Keratinocyte (primary cell): ENCODE results near the gene TFPI2. TPM values are rescaled to one million over a fixed set of nuclear protein-coding genes. Genes with fewer than 3 reads are reported as not detected.

Experiments
- DNase-seq: peaks from one replicate; pipeline ENCODE4 v3.0.0-alpha.2; 2011; ENCODE audit warnings: low read depth, missing footprints, low spot score
- FAIRE-seq: peaks from 2 replicates; lab custom pipeline; 2011; peaks lifted over from hg19 to GRCh38; lab: Jason Lieb, UNC
- H2AFZ ChIP-seq: 2 replicates; pipeline ENCODE4 v1.6.0; 2012; ENCODE audit warnings: low read length, control low read depth, inconsistent platforms; ENCODE audit not compliant: control insufficient read depth
- H3K27ac ChIP-seq: 2 replicates; pipeline ENCODE4 v1.5.1; 2011; ENCODE audit warnings: low read length; ENCODE audit not compliant: control insufficient read depth, insufficient read depth
- H3K27me3 ChIP-seq: 3 replicates; pipeline ENCODE4 v1.6.0; 2011; ENCODE audit warnings: low read length; ENCODE audit not compliant: control insufficient read depth, insufficient read depth; ENCODE audit errors: extremely low read depth
- H3K36me3 ChIP-seq, 2 experiments: 2 replicates in 1 of 2; 3 replicates in 1 of 2; pipeline ENCODE4 v1.5.1; 2011; ENCODE audit warnings: low read length in 2 of 2, mild to moderate bottlenecking in 1 of 2; ENCODE audit not compliant: control insufficient read depth in 2 of 2, insufficient read depth in 2 of 2; ENCODE audit errors: extremely low read depth in 1 of 2
- H3K4me1 ChIP-seq: 3 replicates; pipeline ENCODE4 v1.5.1; 2011; ENCODE audit warnings: low read length; ENCODE audit not compliant: control insufficient read depth, insufficient read depth; ENCODE audit errors: extremely low read depth
- H3K4me2 ChIP-seq: 3 replicates; pipeline ENCODE4 v1.6.0; 2011; ENCODE audit warnings: low read depth, low read length; ENCODE audit not compliant: control insufficient read depth, insufficient read depth; ENCODE audit errors: extremely low read depth
- H3K4me3 ChIP-seq, 3 experiments: fragments of 200-600 bp in 1 of 3; sonication (generic) in 1 of 3; 2 replicates in 2 of 3; 3 replicates in 1 of 3; pipeline ENCODE4 v1.5.1; 2011 to 2016; ENCODE audit warnings: low read length in 3 of 3, mild to moderate bottlenecking in 3 of 3, control low read depth in 2 of 3, inconsistent platforms in 1 of 3, low read depth in 1 of 3, mixed read lengths in 1 of 3, mixed run types in 1 of 3, moderate library complexity in 1 of 3; ENCODE audit not compliant: control insufficient read depth in 2 of 3, insufficient read depth in 2 of 3; ENCODE audit errors: extremely low read depth in 1 of 3
- H3K79me2 ChIP-seq: 2 replicates; pipeline ENCODE4 v1.6.0; 2012; ENCODE audit warnings: low read length; ENCODE audit not compliant: control insufficient read depth, insufficient read depth
- H3K9ac ChIP-seq: 3 replicates; pipeline ENCODE4 v1.6.0; 2011; ENCODE audit warnings: low read length; ENCODE audit not compliant: control insufficient read depth, insufficient read depth; ENCODE audit errors: extremely low read depth
- H3K9me1 ChIP-seq: 3 replicates; pipeline ENCODE4 v1.6.0; 2011; ENCODE audit warnings: low read length; ENCODE audit not compliant: control insufficient read depth, insufficient read depth; ENCODE audit errors: extremely low read depth
- H3K9me3 ChIP-seq: 2 replicates; pipeline ENCODE4 v1.5.1; 2012; ENCODE audit warnings: low read depth, low read length; ENCODE audit not compliant: control insufficient read depth
- H4K20me1 ChIP-seq: 3 replicates; pipeline ENCODE4 v1.6.0; 2011; ENCODE audit warnings: low read length; ENCODE audit not compliant: control insufficient read depth, insufficient read depth; ENCODE audit errors: extremely low read depth
- EZH2 ChIP-seq: IDR thresholded peaks from one replicate; pipeline ENCODE4 v1.6.1; 2012; ENCODE audit warnings: inconsistent platforms, mild to moderate bottlenecking, low read length, moderate library complexity
- dilution Hi-C: fragments of 300-500 bp; cut with MboI; formaldehyde crosslinking; loops from one replicate; pipeline ENCODE4 v1.7.0; 2020; ENCODE audit warnings: low sequenced_read_pairs; ENCODE audit not compliant: extremely low pct_ligation_motif_present
- polyA plus RNA-seq, 5 experiments: library from polyadenylated mRNA; depleted of rRNA in 3 of 5; stranded (reverse) in 3 of 5; stranded (forward) in 1 of 5; unstranded in 1 of 5; fragments of >200 nt; gene quantifications; 1 replicate in 1 of 5; 2 replicates in 3 of 5; 3 replicates in 1 of 5; pipeline versions ENCODE4 v1.2.1 to v1.2.3, GENCODE V29; 2011 to 2012; ENCODE audit warnings: missing spikeins in 2 of 5, low read depth in 1 of 5, low replicate concordance in 1 of 5
- TF ChIP-seq, protein P1 (sequence below), 3 experiments: IDR thresholded peaks in 1 of 3; conservative IDR thresholded peaks in 1 of 3; optimal IDR thresholded peaks in 1 of 3; 2 replicates in 2 of 3; 3 replicates in 1 of 3; pipeline versions ENCODE3 to v1.5.1; 2011; ENCODE audit warnings: low read length in 3 of 3, mild to moderate bottlenecking in 3 of 3, moderate library complexity in 2 of 3, control low read depth in 1 of 3, inconsistent platforms in 1 of 3; ENCODE audit not compliant: insufficient read depth in 2 of 3; ENCODE audit errors: extremely low read depth in 1 of 3

The TFPI2 gene
- polyA plus RNA-seq, 1 donor (not counting 4 experiments of a cell fraction or from before 2014, with no cell fraction given) = 87.2 TPM

DNA sequence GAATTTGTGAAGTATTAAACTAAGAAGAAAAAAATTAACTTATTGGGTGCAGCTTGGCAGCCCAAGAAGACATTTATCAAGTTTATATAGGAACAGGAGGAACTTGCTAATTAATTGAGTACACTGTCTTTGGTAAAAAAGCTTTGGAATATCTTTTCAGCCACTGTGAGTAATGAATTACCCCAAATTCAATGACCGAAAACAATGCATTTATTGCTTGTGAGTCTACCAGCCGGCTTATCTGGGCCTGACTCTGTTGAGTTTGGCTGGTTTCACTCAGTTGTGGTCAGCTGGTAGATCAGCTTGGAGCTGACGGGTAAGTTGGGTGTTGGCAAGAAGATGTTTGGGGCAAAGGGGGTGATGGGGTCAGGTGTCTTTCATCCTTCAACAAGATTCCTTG is 42.6 kb upstream of the TFPI2 start:
- no peak for FAIRE-seq
- H2AFZ ChIP-seq = no peak overlapping the region
- TF ChIP-seq, protein P1, sequence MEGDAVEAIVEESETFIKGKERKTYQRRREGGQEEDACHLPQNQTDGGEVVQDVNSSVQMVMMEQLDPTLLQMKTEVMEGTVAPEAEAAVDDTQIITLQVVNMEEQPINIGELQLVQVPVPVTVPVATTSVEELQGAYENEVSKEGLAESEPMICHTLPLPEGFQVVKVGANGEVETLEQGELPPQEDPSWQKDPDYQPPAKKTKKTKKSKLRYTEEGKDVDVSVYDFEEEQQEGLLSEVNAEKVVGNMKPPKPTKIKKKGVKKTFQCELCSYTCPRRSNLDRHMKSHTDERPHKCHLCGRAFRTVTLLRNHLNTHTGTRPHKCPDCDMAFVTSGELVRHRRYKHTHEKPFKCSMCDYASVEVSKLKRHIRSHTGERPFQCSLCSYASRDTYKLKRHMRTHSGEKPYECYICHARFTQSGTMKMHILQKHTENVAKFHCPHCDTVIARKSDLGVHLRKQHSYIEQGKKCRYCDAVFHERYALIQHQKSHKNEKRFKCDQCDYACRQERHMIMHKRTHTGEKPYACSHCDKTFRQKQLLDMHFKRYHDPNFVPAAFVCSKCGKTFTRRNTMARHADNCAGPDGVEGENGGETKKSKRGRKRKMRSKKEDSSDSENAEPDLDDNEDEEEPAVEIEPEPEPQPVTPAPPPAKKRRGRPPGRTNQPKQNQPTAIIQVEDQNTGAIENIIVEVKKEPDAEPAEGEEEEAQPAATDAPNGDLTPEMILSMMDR (optimal IDR thresholded peaks at IDR 0.05 in 1 of 3, IDR thresholded peaks at IDR 0.05 in 1 of 3, conservative IDR thresholded peaks at IDR 0.05 in 1 of 3; ENCODE audit: extremely low read depth in 1 of 3, insufficient read depth in 2 of 3, low read length in 3 of 3) = no peak
- TF ChIP-seq EZH2 = no peak
- H3K27ac ChIP-seq = no peak overlapping the region
- dilution Hi-C loops = no loop called here
- no peaks in the 10 kb centered on the region for H3K9me3 ChIP-seq
- no peaks in the 10 kb centered on the region for H3K4me1 ChIP-seq
- no peak overlapping the region for H3K4me3 ChIP-seq
- no peak overlapping the region for H3K9ac ChIP-seq
- H3K9me1 ChIP-seq = no peaks in the 10 kb centered on the region
- no peak for DNase-seq
- no peak overlapping the region for H3K4me2 ChIP-seq
- H3K27me3 ChIP-seq = no peaks in the 10 kb centered on the region
- no peaks in the 10 kb centered on the region for H3K36me3 ChIP-seq
- no peaks in the 10 kb centered on the region for H4K20me1 ChIP-seq
- H3K79me2 ChIP-seq = no peaks in the 10 kb centered on the region

- DNase-seq (no peak), FAIRE-seq (no peak)
- no peaks in the 10 kb centered on the region for H3K27me3 ChIP-seq
- no peaks in the 10 kb centered on the region for H3K79me2 ChIP-seq
- H3K4me1 ChIP-seq = no peaks in the 10 kb centered on the region
- TF ChIP-seq EZH2 = no peak
- TF ChIP-seq, protein P1 (optimal IDR thresholded peaks at IDR 0.05 in 1 of 3, IDR thresholded peaks at IDR 0.05 in 1 of 3, conservative IDR thresholded peaks at IDR 0.05 in 1 of 3; ENCODE audit: extremely low read depth in 1 of 3, insufficient read depth in 2 of 3, low read length in 3 of 3) = no peak
- H3K4me3 ChIP-seq = no peak overlapping the region
- H3K27ac ChIP-seq = no peak overlapping the region
- H4K20me1 ChIP-seq = no peaks in the 10 kb centered on the region
- H3K4me2 ChIP-seq = no peak overlapping the region
- H3K36me3 ChIP-seq = no peaks in the 10 kb centered on the region
- dilution Hi-C loops = no loop called here
- H3K9me3 ChIP-seq = no peaks in the 10 kb centered on the region
- H2AFZ ChIP-seq = no peak overlapping the region
- no peaks in the 10 kb centered on the region for H3K9me1 ChIP-seq
- H3K9ac ChIP-seq = no peak overlapping the region
Measured at GRCh38 chr7:93931655-93932054, 41.1 kb upstream of the TFPI2 start.
